Tongue (tissue), 2 donors: Measurements from ENCODE around the gene NOS1. TPM values are rescaled to one million over a fixed set of nuclear protein-coding genes. Genes with fewer than 3 reads are reported as not detected.
"Not testable (repeated sequence)": the region's sequence is repeated elsewhere in the genome, so short reads cannot be mapped to it uniquely, and the experiment has no call there.

Source experiments
- DNase-seq: peaks from one replicate; pipeline ENCODE4 v3.0.0-alpha.2; 2015
- total RNA-seq: library from RNA; depleted of rRNA; stranded (reverse); fragments of >200 nt; gene quantifications from one replicate; pipeline ENCODE4 v1.2.3, GENCODE V29; 2014

NOS1 gene
- total RNA-seq, 1 donor from 2014 or later, result 21.2 TPM

- DNase-seq, result no peak
Observed at GRCh38 chr12:117262749-117263148, 98.7 kb downstream of the NOS1 start.

- peak; percentile 8 for DNase-seq
Observed at GRCh38 chr12:117261247-117261646, 100.2 kb downstream of the NOS1 start.

GRCh38 chr12:117255386-117255785, 106.0 kb downstream of the NOS1 start:
- DNase-seq, result no peak

- no peak for DNase-seq
Observed at GRCh38 chr12:117243488-117243887, 117.9 kb downstream of the NOS1 start.

GRCh38 chr12:117241697-117242096, 119.7 kb downstream of the NOS1 start:
- no peak for DNase-seq

DNA sequence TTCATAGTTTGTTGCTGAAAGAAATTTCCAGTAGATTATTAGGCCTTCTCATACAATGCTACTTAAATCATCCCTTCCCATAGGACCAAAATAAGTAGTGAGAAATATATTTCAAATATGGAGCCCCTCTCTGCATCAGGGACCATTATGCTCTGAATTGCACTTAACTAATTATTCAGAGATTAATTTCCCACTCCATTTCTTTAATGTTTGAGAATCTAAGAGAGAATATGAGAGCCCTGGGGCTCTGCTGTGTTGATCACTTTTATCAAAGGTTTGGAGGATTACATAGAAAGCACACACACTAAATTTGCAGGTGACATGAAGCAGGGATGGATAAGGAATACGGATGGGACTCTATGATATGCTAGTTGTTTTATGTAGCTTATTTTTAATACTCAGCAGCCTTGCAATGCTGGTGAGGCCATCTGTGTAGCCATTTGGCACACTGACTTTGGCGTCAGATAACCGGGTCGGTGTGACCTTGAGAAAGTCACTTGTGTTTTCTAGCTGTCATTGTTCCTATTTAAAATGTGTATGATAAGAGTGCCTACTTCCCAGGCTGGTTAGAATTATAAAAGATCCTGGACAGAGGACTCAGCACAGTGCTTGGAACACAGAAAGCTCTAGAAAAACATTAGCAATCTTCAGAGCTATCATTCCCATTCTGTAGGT, 121.2 kb downstream of the NOS1 start:
- DNase-seq, result no peak

GRCh38 chr12:117236456-117237001, 124.9 kb downstream of the NOS1 start:
- DNase-seq, result peak; percentile 86

DNA sequence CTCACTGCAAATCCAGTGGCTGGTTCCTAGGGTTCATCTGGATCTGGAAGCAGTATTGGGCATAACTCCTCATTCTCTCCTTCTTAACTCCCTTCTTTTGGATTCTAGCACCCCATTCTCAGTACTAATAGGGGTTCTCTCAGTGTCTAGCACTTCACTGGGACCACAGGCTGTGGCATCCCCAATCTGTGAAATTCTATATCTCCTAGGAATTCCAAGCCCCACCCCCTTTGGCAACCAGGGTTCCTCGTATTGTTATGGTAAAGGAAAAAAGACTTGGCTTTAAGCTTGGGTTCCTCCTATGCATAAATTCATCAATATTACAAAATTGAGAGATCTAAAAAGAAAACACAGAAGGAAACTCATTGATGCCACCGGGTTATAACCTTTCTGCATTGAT, 126.2 kb downstream of the NOS1 start:
- DNase-seq, result no peak

DNA sequence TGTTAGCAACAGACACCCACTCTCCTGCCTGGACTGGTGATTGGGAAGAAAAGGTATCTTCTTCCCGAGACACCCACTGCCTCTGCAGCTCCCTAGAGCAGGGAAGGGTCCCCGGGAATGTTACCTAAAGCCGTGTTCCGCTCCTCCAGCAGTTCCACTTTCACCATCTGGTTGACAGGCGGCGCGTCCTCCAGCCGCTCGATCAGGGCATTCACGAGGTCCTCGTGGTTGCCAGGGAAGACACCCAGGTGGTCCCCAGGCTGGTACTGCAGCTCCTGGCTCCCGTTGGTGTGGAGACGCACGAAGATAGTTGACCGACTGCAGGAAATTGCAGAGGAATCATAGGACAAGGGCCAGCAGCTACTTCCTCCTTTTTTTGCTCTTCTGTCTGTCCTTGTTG, 127.0 kb downstream of the NOS1 start:
- no peak for DNase-seq

- DNase-seq, result no peak
Observed at GRCh38 chr12:117231750-117232149, 129.7 kb downstream of the NOS1 start.

DNA sequence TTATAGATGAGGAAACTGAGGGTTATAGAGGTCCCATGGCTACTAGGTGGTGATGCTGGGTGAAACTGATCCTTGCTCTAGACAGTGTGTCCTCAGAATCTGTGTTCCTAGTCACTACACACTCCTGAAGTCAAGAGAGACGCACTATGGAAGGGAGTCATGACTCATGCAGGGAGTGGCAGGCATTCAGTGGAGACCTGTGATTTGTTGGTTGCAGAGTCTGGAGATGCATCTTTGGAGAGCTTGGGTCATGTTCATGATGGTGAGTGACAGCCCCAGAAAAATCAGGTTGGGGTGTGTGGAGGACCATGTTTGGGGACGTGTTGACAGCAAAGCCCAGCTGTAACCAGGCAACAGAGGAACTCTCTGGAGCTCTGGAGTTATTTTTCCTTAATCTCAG, 133.2 kb downstream of the NOS1 start:
- DNase-seq, result no peak

DNA sequence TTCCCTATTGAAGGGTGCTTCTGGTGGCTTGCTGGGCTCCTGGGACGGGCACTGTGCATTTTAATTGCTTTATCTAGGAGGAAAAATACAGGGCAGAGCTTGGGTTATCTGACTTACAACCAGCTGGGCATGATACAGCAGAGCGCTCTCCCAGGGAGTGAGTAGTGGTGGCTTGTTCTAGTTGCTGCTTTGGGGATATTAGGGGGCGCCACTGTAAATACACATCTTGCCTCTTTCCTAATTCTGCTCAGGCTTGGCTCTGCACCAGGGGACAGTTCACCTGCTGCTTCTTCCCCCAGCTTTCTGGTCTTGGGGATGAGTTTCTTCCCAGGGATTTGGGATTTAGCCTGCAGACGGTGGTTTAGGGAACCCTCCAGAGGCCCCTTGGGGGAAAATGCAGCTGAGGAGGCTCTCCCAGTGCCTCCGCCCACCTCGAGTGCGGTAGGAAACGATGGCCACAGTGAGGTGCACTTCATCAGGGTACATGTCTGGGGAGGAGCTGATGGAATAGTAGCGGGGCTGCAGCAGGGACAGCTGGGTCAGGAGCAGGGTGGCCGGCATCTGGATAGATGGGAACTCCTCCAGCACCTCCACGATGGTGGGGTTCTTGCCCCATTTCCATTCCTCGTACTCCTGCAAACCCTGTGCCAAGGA, 134.3 kb downstream of the NOS1 start:
- DNase-seq, result no peak

DNA sequence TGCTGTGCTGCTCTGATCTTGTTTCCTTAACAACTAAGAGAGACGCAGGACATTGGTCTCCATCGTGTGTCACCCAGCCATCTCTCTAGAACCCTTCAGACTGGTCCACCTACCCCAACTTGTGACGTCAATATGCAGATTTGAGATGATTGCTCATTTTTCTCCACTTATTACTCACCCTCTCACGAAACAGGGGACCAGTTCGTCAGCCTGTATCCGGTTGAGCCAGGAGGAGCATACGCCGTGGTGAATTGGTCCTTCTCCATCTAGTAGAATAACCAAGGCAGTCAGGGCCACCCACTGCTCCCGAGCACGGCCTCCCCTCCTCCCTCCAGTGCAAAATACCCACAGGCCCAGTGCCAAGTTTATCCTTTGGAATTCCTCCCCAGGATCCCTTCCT, 134.9 kb downstream of the NOS1 start:
- no peak for DNase-seq

- DNase-seq, result no peak
Observed at GRCh38 chr12:117225179-117225578, 136.2 kb downstream of the NOS1 start.

DNA sequence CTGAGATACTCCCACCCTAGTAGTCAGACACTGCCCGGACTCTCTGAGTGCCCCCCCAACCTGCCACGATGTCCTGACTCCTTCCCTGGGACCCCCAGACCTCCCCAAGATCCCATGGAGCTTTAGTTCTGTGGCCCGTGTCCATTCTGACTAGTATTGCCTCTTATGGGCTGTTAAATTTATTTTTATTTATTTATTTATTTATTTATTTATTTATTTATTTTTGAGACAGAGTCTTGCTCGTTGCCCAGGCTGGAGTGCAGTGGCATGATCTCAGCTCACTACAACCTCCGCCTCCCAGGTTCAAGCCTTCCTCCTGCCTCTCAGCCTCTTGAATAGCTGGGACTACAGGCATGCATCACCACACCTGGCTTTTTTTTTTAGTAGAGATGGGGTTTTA, 140.5 kb downstream of the NOS1 start:
- DNase-seq, result not testable (repeated sequence)

DNA sequence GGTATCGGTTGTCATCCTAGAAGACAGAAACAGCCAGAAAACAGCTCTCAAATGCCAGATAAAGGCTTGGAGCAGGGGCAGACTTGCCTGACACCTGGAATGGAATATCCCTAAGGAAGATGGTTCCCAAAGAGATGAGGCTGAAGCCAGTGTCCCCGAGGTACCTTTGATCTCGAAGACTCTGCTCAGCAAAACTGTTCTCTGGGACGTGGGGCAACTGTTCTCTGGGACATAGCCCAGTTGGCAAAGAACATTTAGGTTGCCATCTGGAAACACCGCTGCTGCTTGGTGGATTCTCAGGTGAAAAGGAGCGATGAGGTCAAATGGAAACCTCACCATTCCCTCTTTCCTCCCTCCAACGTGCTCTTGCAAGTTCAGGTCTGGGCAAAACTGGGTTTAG, 143.3 kb downstream of the NOS1 start:
- DNase-seq, result no peak

- no peak for DNase-seq
Observed at GRCh38 chr12:117216686-117217085, 144.7 kb downstream of the NOS1 start.

DNA sequence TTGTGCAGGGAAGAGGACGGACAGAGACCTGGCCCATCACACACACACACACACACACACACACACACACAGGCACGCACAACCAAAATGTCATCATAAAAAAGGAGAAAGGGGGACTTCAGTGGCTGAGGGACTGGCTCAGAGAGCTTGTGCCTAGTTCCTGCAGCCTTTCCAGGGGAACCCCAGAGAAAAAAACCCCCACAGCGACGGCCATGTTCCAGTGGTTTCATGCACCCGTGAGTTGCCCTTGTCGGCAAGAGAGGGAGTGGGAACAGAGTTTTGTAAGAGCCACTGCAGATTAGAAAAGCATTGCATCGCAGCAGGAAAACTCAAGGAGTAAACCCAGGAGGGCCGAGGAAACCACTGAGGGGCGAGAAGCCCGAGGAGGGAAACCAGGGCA, 146.6 kb downstream of the NOS1 start:
- no peak for DNase-seq

GRCh38 chr12:117213295-117213808, 148.1 kb downstream of the NOS1 start:
- no peak for DNase-seq

- peak; percentile 89 for DNase-seq
Observed at GRCh38 chr12:117212563-117213190, 148.7 kb downstream of the NOS1 start.

GRCh38 chr12:117210266-117210918, 151.0 kb downstream of the NOS1 start:
- no peak for DNase-seq

DNA sequence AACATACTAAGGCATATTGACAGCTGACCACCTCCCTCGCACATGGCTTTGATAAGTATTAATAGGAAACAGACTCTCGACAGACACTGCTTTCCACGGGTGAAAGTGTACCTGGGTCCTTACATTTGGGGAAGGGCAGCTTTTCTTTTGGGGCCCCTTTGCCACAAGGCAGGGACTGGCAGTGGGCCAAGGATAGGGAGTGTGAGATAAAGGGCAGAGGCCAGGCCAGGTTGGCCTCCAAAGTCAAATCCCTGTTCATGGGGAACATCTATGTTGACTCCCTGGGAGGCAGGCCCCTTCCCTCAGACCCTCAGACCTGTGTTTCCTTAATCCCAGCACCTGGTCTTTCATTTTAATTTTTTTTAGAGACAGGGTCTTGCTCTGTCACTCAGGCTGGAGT, 151.8 kb downstream of the NOS1 start:
- DNase-seq, result no peak
